ENCODE results near the gene BBS5.

- TF ChIP-seq CTCF (optimal IDR thresholded peaks at IDR 0.05 in 1 of 3, IDR thresholded peaks at IDR 0.05 in 1 of 3, conservative IDR thresholded peaks at IDR 0.05 in 1 of 3; ENCODE audit: extremely low read depth in 1 of 3, insufficient read depth in 2 of 3, low read length in 3 of 3) (no peak), EZH2 (IDR thresholded peaks at IDR 0.05; ENCODE audit: low read length) (no peak)
These were observed 30.4 kb upstream of the BBS5 start for GRCh38 chr2:169448865-169449264.

All from keratinocyte (primary cell).